Subcutaneous abdominal adipose tissue (tissue), 5 donors: ENCODE data around the gene CD59.

Experiments used
- H3K27ac ChIP-seq: one replicate; pipeline ENCODE4 v1.7.0; 2013; ENCODE audit warnings: low read depth, mild to moderate bottlenecking, inconsistent platforms, low read length, moderate library complexity
- H3K27me3 ChIP-seq, 5 donors: one replicate each; pipeline ENCODE4 v1.7.0; 2013; ENCODE audit warnings: low read length in 5 of 5, inconsistent platforms in 1 of 5; ENCODE audit not compliant: control insufficient read depth in 5 of 5, insufficient read depth in 4 of 5
- H3K36me3 ChIP-seq, 5 donors: one replicate each; pipeline ENCODE4 v1.7.0; 2013; ENCODE audit warnings: low read length in 5 of 5; ENCODE audit not compliant: control insufficient read depth in 5 of 5, insufficient read depth in 5 of 5
- H3K4me1 ChIP-seq, 5 donors: one replicate each; pipeline ENCODE4 v1.7.0; 2013; ENCODE audit warnings: low read length in 5 of 5, mild to moderate bottlenecking in 3 of 5, moderate library complexity in 1 of 5; ENCODE audit not compliant: control insufficient read depth in 5 of 5, insufficient read depth in 5 of 5
- H3K4me3 ChIP-seq, 5 donors: one replicate each; pipeline ENCODE4 v1.7.0; 2013; ENCODE audit warnings: low read length in 5 of 5, low read depth in 1 of 5
- H3K9ac ChIP-seq, 5 donors: one replicate each; pipeline ENCODE4 v1.7.0; 2013; ENCODE audit warnings: low read length in 5 of 5, mild to moderate bottlenecking in 4 of 5, moderate library complexity in 3 of 5
- H3K9me3 ChIP-seq, 5 donors: one replicate each; pipeline ENCODE4 v1.7.0; 2013; ENCODE audit warnings: low read length in 5 of 5; ENCODE audit not compliant: control insufficient read depth in 5 of 5
- donor health status: healthy.
- donor health status: healthy.
- donor health status: healthy.
- donor health status: healthy.
- donor health status: healthy.

Gene CD59, protein sequence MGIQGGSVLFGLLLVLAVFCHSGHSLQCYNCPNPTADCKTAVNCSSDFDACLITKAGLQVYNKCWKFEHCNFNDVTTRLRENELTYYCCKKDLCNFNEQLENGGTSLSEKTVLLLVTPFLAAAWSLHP

DNA sequence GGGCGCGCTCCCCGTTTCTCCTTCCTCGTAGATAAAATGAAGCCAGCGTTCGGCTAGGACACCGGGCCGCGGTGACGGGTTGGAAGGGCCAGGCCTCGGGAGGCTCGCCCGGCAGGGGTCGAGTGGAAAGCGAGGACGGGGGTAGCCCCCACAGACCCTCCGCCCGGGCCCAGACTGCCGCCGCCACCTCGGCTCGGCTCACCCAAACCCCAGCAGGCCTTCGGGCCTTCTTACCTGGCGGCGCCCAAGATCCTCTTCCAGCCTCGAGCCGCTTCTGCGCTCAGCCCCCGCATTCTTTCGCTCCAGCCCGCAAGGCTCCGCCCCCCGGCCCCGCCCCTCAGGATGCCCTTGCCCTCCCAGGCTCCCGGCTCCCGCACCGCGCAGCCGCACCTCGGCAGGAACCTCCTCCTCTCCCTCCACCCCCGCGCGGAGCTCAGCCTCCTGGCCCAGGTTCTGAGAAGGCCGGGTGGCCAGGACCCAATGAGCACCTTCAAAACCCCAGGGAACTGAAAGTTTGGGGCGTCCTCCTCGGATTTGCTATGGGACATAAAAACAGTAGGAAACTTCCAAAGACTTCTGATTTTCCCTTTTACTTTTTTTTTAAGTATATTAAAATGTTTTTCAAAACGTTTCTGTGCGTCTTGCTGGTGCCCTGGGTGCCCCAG lies at the start of gene CD59:
Gene CD59 (minus strand): TSS at position 276 of the 665 bp plus-strand sequence. CDS start 13,978 bp downstream, outside the sequence.
- H3K4me3 ChIP-seq: peak within 1 kb of the TSS; percentile 70 to 91 (median 80)
- H3K9ac ChIP-seq: peak within 1 kb of the TSS; percentile 77 to 94 (median 89)
- H3K9me3 ChIP-seq: no peaks in the 10 kb centered on the region
- H3K27ac ChIP-seq: peak within 1 kb of the TSS; percentile 96
- peaks cover 3 to 53% (median 30%) of the 10 kb centered on the region in 5 donors for H3K4me1 ChIP-seq
- peaks cover 2 to 7% (median 4%) of the 10 kb centered on the region in 5 donors for H3K36me3 ChIP-seq
- no peaks in the 10 kb centered on the region for H3K27me3 ChIP-seq

DNA sequence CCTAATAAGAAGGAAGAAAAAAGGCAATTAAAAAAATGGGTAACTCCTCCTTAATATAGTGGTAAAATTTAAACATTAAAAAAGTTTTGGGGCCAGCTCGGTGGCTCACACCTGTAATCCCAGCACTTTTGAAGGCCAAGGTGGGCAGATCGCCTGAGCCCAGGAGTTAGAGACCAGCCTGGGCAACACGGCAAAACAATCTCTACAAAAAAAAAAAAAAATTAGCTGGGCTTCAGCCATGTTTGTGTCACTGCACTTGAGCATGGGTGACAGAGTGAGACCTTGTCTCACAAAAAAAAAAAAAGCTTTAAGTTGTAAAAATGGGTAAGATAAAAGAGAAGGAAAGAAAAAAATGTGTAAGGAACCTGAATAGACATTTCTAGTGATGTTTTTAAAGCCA lies 49.4 kb upstream of the CD59 start:
- H3K36me3 ChIP-seq: no peaks in the 10 kb centered on the region
- no peaks in the 10 kb centered on the region for H3K4me1 ChIP-seq
- no peak overlapping the region for H3K27ac ChIP-seq
- H3K4me3 ChIP-seq: no peak overlapping the region
- no peaks in the 10 kb centered on the region for H3K9me3 ChIP-seq
- H3K9ac ChIP-seq: no peak overlapping the region
- H3K27me3 ChIP-seq: peaks cover 0 to 6% (median 3%) of the 10 kb centered on the region in 5 donors

DNA sequence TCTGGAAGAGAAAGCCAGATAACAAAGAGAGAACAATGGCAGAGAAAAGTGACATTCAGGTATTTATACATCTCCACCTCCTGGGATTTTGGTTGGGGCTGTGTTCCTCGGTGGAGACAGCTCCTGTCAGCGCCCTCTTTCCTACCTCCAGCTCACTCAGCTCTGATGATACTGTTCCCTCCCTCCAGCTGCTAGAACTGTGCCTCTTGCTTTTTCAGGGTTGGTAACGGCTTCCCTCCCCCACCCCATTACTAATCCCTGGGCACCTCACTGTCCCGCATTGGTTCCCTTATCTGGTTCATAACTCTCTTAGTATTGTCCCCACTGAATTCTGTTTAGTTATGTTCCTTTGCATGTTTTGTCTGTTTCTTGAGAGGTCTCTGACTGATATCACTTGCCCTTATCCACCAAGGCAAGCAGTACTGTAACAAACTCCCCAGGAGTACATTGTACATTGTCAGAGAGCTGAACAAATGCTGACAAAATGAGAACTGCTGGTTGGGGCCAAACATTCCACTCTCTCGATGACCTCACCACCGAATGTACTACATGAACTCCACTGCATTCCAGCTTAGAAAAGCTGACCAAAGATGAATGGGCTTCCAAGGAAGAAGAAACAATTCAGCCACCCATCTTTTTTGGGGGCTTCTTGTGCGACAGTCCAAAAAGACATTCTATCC lies 43.8 kb upstream of the CD59 start:
- no peak overlapping the region for H3K4me3 ChIP-seq
- H3K9ac ChIP-seq: no peak overlapping the region

DNA sequence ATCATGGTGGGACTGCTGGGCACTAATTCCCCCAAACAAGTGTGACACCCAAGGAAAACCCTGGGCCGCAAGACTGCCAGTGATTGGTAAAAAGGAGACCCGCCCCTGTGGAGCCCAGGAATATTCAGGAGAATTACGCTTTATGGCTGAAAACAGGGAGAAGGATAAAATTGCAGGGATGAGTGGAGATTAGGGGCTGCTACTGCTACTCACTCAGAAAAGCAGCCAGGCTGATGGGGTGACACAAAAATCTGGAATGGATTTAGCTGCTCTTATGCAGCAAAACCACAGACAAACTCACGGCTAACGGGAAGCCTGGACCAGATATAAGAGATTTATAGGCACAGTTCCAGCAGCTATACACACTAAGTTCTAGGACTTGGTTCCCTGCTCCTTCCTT lies 42.5 kb upstream of the CD59 start:
- Histone ChIP-seq H3K36me3 (no peaks in the 10 kb centered on the region), H3K9me3 (no peaks in the 10 kb centered on the region), H3K9ac (no peak overlapping the region), H3K4me3 (no peak overlapping the region), H3K4me1 (peaks cover 0 to 16% (median 10%) of the 10 kb centered on the region in 5 donors), H3K27me3 (peaks cover 0 to 23% (median 7%) of the 10 kb centered on the region in 5 donors), H3K27ac (no peak overlapping the region)

More for the DNA sequence above, 43.8 kb upstream of the CD59 start:
- peaks cover 0 to 10% (median 5%) of the 10 kb centered on the region in 5 donors for H3K4me1 ChIP-seq
- H3K27ac ChIP-seq: no peak overlapping the region
- H3K36me3 ChIP-seq: no peaks in the 10 kb centered on the region
- H3K9me3 ChIP-seq: no peaks in the 10 kb centered on the region
- H3K27me3 ChIP-seq: peaks cover 0 to 23% (median 7%) of the 10 kb centered on the region in 5 donors

DNA sequence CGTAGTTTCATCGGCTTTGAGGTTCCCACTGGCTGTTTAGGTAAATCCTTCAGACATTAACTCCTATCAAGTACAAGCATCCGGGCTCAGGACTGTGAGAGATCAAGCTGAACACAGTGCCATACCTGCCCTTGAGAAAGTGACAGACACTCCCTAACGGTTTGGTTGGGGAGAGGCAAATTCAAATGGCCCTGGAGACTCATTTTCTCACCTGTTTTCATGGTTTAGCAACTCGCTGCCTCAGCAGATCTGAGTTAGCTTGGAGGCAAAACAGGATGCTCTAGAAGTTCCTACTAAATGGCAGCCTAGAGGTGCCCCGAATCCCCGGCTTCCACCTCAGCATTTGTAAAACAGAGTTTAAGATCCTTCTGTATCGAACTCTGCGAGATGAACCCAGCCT lies 41.7 kb upstream of the CD59 start:
- Histone ChIP-seq H3K27ac (no peak overlapping the region), H3K9me3 (no peaks in the 10 kb centered on the region), H3K27me3 (peaks cover 0 to 23% (median 7%) of the 10 kb centered on the region in 5 donors), H3K4me3 (no peak overlapping the region), H3K4me1 (peaks cover 0 to 23% (median 18%) of the 10 kb centered on the region in 5 donors), H3K36me3 (no peaks in the 10 kb centered on the region), H3K9ac (no peak overlapping the region)

DNA sequence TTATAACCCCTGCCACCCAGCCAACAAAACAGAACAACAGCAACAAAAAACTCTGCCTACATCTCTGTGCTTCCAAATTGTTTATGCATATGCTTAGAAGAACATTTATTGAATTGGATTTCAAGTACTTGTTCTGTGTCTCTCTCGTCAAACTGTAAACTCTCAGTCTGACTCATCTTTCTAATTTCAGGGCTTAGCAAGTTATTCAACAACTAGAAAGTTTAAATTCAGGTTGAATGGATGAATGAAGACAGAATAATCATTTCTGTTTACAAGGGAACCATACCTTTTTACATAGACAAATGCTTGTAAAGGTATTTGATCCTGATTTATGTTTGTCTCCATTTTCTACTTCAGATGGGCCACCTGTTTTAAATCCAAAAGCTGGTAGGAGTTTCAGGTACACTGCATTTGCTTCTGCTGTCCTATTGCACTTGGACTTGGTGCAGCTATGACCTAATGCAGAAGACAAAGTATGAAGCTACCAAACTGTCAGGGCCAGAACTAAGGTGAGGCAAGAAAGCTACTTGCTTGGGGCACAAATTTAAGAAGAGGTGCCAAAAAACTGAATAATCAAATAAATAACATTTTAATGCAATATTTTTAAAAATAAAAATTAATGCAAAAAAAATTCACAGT lies 39.7 kb upstream of the CD59 start:
- peaks cover 0 to 34% (median 29%) of the 10 kb centered on the region in 5 donors for H3K4me1 ChIP-seq
- no peaks in the 10 kb centered on the region for H3K36me3 ChIP-seq
- no peaks in the 10 kb centered on the region for H3K9me3 ChIP-seq
- H3K9ac ChIP-seq: no peak overlapping the region
- H3K27ac ChIP-seq: no peak overlapping the region
- peaks cover 0 to 21% (median 7%) of the 10 kb centered on the region in 5 donors for H3K27me3 ChIP-seq
- H3K4me3 ChIP-seq: no peak overlapping the region

DNA sequence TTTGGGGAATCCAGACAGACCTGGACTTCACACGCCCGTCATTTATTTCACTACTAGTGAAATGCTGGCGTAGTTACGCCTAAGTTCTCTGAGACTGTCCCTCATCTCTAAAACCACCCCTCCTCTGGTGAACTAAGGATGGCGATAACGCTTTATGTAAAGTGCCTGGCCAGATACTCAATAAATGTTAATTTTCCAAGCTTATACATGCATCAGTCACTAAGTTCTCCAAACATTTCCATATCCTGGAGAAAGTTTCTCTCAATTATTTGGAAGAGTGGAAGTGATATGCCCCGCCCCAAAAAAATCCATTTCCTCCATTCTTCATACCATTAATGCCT lies 39.2 kb upstream of the CD59 start:
- Histone ChIP-seq H3K4me3 (peak overlapping the region in 4 of 5 donors; percentile 86 to 97 (median 92)), H3K27me3 (peaks cover 0 to 16% (median 7%) of the 10 kb centered on the region in 5 donors), H3K4me1 (peaks cover 0 to 34% (median 29%) of the 10 kb centered on the region in 5 donors), H3K27ac (no peak overlapping the region), H3K9me3 (no peaks in the 10 kb centered on the region), H3K9ac (no peak overlapping the region), H3K36me3 (peaks cover 0 to 2% (median 1%) of the 10 kb centered on the region in 5 donors)

DNA sequence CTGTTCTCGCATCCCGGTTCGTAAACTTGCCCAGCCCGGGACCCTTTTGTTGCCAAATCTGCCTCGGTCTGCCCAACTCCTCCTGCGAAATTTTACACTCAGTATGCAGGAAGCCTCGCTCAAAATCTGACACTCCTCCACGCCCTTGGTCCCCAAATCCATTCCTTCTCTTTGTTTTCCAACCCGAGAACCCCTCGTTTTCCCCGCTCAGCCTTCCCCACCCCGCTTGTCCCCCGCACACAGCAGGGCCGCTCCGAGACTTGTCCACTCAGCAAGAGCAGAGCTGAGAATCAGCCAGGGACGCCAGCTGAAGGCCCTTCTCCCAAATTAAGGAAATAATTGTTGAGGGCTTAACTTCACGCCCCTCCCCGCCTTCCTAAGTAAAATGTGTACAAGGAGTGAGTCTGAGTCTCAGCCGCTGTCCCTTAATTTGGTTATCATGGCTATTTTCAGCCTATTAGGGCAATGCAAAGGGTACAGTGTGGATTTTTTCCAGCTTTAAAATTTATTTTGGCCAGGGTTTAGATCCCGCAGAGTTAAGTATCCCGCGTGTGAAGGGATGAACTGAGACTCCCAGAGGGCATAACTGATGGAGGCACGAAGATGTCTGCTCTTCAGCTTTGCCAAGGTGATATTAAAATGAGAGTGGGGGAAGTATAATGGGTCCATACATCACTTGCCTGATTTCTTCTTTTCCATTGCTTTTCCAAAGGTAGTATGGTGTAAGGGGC lies 38.7 kb upstream of the CD59 start:
- Histone ChIP-seq H3K4me1 (peaks cover 0 to 34% (median 29%) of the 10 kb centered on the region in 5 donors), H3K27ac (peak overlapping the region; percentile 69), H3K9ac (peak overlapping the region; percentile 52 to 83 (median 76)), H3K9me3 (no peaks in the 10 kb centered on the region), H3K36me3 (peaks cover 3 to 6% (median 5%) of the 10 kb centered on the region in 5 donors), H3K4me3 (peak overlapping the region; percentile 81 to 97 (median 90)), H3K27me3 (peaks cover 0 to 13% (median 7%) of the 10 kb centered on the region in 5 donors)

DNA sequence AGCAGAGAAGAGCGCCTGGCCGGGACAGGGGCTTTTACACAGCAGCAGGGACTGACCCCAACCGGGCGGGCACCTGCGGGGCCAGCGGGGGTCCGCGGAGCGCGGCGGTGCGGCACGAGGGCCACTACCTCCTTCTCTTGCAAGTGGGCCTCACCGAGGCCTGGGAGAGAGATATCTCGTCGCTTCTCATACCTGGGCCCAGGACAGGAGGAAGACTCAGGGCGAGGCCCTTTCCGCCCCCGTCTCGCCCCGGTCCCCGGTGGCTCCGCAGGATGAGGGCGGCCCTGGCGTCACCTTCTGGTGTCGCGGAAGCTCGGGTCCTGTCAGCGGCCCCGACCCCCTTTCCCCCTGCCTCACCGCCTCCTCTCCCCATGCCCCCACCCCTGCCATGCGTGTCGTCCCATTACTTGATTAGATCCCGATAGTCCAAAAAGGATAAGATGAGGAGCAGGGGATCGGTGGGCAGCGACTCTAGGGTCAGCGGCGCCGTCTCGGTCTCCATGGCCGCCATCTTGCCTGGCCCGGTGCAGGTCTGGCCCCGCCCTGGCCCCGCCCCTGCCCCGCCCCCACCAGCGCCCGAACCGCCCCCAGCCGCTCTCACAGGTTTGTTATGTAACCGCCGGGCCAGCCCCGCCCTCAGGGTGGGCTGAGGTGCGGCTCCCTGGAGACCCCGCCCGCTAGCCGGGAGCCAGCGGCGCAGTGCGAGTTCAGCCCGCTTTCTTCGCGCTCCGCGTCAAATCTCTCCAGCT lies 37.9 kb upstream of the CD59 start, which contains the start of gene FBXO3:
Gene FBXO3 (minus strand): TSS at position 534 of the 749 bp plus-strand sequence. CDS start 23 bp downstream, at position 511.
- peaks cover 9 to 10% (median 10%) of the 10 kb centered on the region in 5 donors for H3K36me3 ChIP-seq
- H3K4me3 ChIP-seq: peak within 1 kb of the TSS; percentile 81 to 97 (median 94)
- peak within 1 kb of the TSS; percentile 52 to 87 (median 80) for H3K9ac ChIP-seq
- no peaks in the 10 kb centered on the region for H3K9me3 ChIP-seq
- H3K27ac ChIP-seq: peak within 1 kb of the TSS; percentile 74
- peaks cover 0 to 9% (median 6%) of the 10 kb centered on the region in 5 donors for H3K27me3 ChIP-seq
- peaks cover 0 to 34% (median 29%) of the 10 kb centered on the region in 5 donors for H3K4me1 ChIP-seq
